Sciatic nerve (tissue), 2 donors: ENCODE data around the gene NAIP. TPM values are rescaled to one million over a fixed set of nuclear protein-coding genes. Genes with fewer than 3 reads are reported as not detected.
"Not testable (repeated sequence)": the region's sequence is repeated elsewhere in the genome, so short reads cannot be mapped to it uniquely, and the experiment has no call there.

Experiments
- ATAC-seq: fragments of 200-7000 bp; cut with Tn5 transposase; one replicate; pipeline ENCODE4 v1.9.1; 2020; ENCODE audit warnings: mild to moderate bottlenecking, moderate library complexity
- DNase-seq: peaks from one replicate; pipeline ENCODE4 v3.0.0-alpha.2; 2020; ENCODE audit warnings: low spot score
- intact Hi-C: fragments of 100-400 bp; cut with DNase I; formaldehyde crosslinking; loops from one replicate; pipeline ENCODE4 v1.14.2; 2022
- total RNA-seq: library from RNA; stranded (reverse); fragmentation: NEBNext Ultra II Directional; extraction: Animal tissue kit (Norgen Biotek cat#: 25700); gene quantifications from one replicate; pipeline ENCODE4 v1.2.1, GENCODE V29; 2021
- donor health status: DM: no; HTN: no; CAD: no.
- donor health status: DM: no; HTN: no; CAD: no.

Gene NAIP
- total RNA-seq, 1 donor from 2014 or later: 63.1 TPM

DNA sequence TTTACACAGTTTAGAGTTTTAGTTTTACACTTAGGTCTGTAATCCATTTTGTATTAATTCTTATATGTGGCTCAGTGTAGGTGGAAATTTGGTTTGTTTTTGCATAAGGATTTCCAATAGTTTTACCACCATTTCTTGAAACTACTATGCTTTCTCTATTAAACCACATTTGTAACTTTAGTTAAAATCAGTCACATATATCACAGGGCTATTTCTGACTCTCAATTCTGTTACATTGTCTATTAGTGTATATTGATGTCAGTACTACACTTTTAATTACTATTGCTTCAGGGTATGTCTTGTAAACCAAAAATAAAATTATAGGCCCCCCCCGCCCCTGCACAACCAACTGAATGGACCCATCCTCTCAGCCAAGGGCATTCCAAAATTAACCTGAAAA lies 92.6 kb downstream of the NAIP start:
- DNase-seq, intact Hi-C loops, ATAC-seq: not testable (repeated sequence)

GRCh38 chr5:70931709-70932368 lies 93.3 kb downstream of the NAIP start:
- ATAC-seq, DNase-seq, intact Hi-C loops: not testable (repeated sequence)

GRCh38 chr5:70925211-70925562 lies 100.0 kb downstream of the NAIP start:
- intact Hi-C loops, DNase-seq: not testable (repeated sequence)
- peak; percentile 31 for ATAC-seq

Other genes with a start within 250 kb of the NAIP start
- 7.8 TPM for gene SERF1A, start 124.7 kb downstream of the NAIP start, total RNA-seq
- gene SMN1, start 100.3 kb downstream of the NAIP start, total RNA-seq: 25.7 TPM
- gene GTF2H2, start 42.3 kb upstream of the NAIP start, total RNA-seq: 22.6 TPM